K562 (cell line): Measurements from ENCODE around the gene VSIG4. TPM values are rescaled to one million over a fixed set of nuclear protein-coding genes. Genes with fewer than 3 reads are reported as not detected.
A peak's percentile ranks its signal among the peaks of the same experiment; 100 is the strongest.

Experiments used
- CBFA2T3 ChIP-seq: fragments of 450-650 bp; IDR thresholded peaks from 2 replicates; pipeline ENCODE4 v1.6.1; 2017
- CBFB ChIP-seq: sonication (generic); formaldehyde crosslinking; IDR thresholded peaks from 2 replicates; pipeline ENCODE4 v1.4.0; 2020; ENCODE audit warnings: mild to moderate bottlenecking, missing genetic modification reagents
- CHCHD3 ChIP-seq: fragments of 250-450 bp; sonication (Bioruptor Pico); IDR thresholded peaks from 2 replicates; pipeline ENCODE4 v2.1.2; 2022; ENCODE audit warnings: mild to moderate bottlenecking
- EGR1 ChIP-seq: fragments of 450-650 bp; conservative IDR thresholded peaks from 2 replicates; pipeline ENCODE4 v1.6.1; 2017; ENCODE audit warnings: mild to moderate bottlenecking
- FOXK2 ChIP-seq, 2 experiments: fragments of 450-650 bp; IDR thresholded peaks in 1 of 2; conservative IDR thresholded peaks in 1 of 2; 2 replicates each; pipeline ENCODE4 v1.6.1; 2016; ENCODE audit warnings: low read depth in 2 of 2, mild to moderate bottlenecking in 1 of 2
- FOXP1 ChIP-seq: sonication (generic); formaldehyde crosslinking; IDR thresholded peaks from 2 replicates; pipeline ENCODE4 v1.8.0; 2022; ENCODE audit warnings: mild to moderate bottlenecking, missing genetic modification reagents
- LCOR ChIP-seq: sonication (generic); formaldehyde crosslinking; IDR thresholded peaks from 2 replicates; pipeline ENCODE4 v1.8.0; 2022; ENCODE audit warnings: mild to moderate bottlenecking, missing genetic modification reagents
- PCBP2 ChIP-seq: fragments of 200-400 bp; formaldehyde crosslinking; IDR thresholded peaks from 2 replicates; pipeline ENCODE4 v1.6.1; 2018; ENCODE audit warnings: low read length, low read depth, mild to moderate bottlenecking, moderate library complexity; ENCODE audit not compliant: poor library complexity, severe bottlenecking
- PML ChIP-seq: IDR thresholded peaks from 2 replicates; pipeline ENCODE4 v1.6.1; 2012; ENCODE audit warnings: low read length, inconsistent platforms
- PYGO2 ChIP-seq: fragments of 450-650 bp; IDR thresholded peaks from 2 replicates; pipeline ENCODE4 v1.6.1; 2016; ENCODE audit warnings: mild to moderate bottlenecking, missing genetic modification characterization, moderate library complexity, missing compliant biosample characterization
- SAP30 ChIP-seq: fragments of 200-600 bp; sonication (generic); IDR thresholded peaks from 2 replicates; pipeline ENCODE4 v1.6.1; 2012; ENCODE audit warnings: borderline replicate concordance, low read depth, mild to moderate bottlenecking, moderate library complexity, low read length, control low read depth, inconsistent platforms; ENCODE audit not compliant: insufficient read depth, poor library complexity, severe bottlenecking
- STAT5B ChIP-seq: fragments of 250-450 bp; sonication (Bioruptor Pico); IDR thresholded peaks from 2 replicates; pipeline ENCODE4 v1.8.0; 2021; ENCODE audit warnings: mild to moderate bottlenecking, inconsistent platforms
- TAF1 ChIP-seq: IDR thresholded peaks from 2 replicates; pipeline ENCODE4 v1.6.1; 2011; ENCODE audit warnings: mild to moderate bottlenecking, low read length, moderate library complexity; ENCODE audit not compliant: insufficient read depth, control insufficient read depth, severe bottlenecking; ENCODE audit errors: extremely low read depth
- ZBTB1 ChIP-seq: sonication (generic); formaldehyde crosslinking; IDR thresholded peaks from 2 replicates; pipeline ENCODE4 v1.8.1; 2023; ENCODE audit warnings: missing genetic modification reagents, low read depth, mild to moderate bottlenecking, borderline replicate concordance
- ZKSCAN8 ChIP-seq: fragments of 200-800 bp; sonication (Bioruptor generic); IDR thresholded peaks from 2 replicates; pipeline ENCODE4 v1.6.1; 2016; ENCODE audit warnings: missing genetic modification characterization, missing compliant biosample characterization
- ZNF318 ChIP-seq, 2 experiments: fragments of 450-650 bp; IDR thresholded peaks; 2 replicates each; pipeline ENCODE4 v1.6.1; 2016; ENCODE audit warnings: mild to moderate bottlenecking in 2 of 2, borderline replicate concordance in 1 of 2, low read depth in 1 of 2, moderate library complexity in 1 of 2
- ZSCAN32 ChIP-seq: fragments of 450-650 bp; formaldehyde crosslinking; IDR thresholded peaks from 2 replicates; pipeline ENCODE4 v1.4.0; 2020; ENCODE audit warnings: mild to moderate bottlenecking, moderate library complexity
- polyA plus RNA-seq, 8 experiments: library from polyadenylated mRNA; depleted of rRNA in 4 of 8; stranded (reverse) in 5 of 8; unstranded in 3 of 8; fragments of >200 nt; fragmentation: Nextera tagmentation in 2 of 8; fragmentation: Illumina TruSeq in 1 of 8; extraction: Ambion mirVana in 2 of 8; extraction: Trizol in 1 of 8; gene quantifications; 2 replicates each; pipeline versions ENCODE4 v1.2.1 to v1.2.3, GENCODE V29; 2011 to 2014; ENCODE audit warnings: inconsistent platforms in 1 of 8, missing spikeins in 1 of 8
- total RNA-seq, 7 experiments: library from RNA; depleted of rRNA in 6 of 7; stranded (reverse); fragments of >200 nt in 6 of 7; fragmentation: Illumina TruSeq in 2 of 7; extraction: Trizol in 2 of 7; gene quantifications; 2 replicates each; pipeline versions ENCODE4 v1.2.1 to v1.2.3, GENCODE V29; 2011 to 2021; ENCODE audit warnings: low replicate concordance in 1 of 7
- TF ChIP-seq, protein P1 (sequence below): sonication (generic); formaldehyde crosslinking; IDR thresholded peaks from 2 replicates; pipeline ENCODE4 v1.8.1; 2023; ENCODE audit warnings: mild to moderate bottlenecking, missing genetic modification reagents

Gene VSIG4
- total and polyA plus RNA-seq, 9 of the 15 experiments (the other 6 are each of a cell fraction or from before 2014, with no cell fraction given) = 0.22 to 1.6 (median 0.46) TPM; not detected in 1

DNA sequence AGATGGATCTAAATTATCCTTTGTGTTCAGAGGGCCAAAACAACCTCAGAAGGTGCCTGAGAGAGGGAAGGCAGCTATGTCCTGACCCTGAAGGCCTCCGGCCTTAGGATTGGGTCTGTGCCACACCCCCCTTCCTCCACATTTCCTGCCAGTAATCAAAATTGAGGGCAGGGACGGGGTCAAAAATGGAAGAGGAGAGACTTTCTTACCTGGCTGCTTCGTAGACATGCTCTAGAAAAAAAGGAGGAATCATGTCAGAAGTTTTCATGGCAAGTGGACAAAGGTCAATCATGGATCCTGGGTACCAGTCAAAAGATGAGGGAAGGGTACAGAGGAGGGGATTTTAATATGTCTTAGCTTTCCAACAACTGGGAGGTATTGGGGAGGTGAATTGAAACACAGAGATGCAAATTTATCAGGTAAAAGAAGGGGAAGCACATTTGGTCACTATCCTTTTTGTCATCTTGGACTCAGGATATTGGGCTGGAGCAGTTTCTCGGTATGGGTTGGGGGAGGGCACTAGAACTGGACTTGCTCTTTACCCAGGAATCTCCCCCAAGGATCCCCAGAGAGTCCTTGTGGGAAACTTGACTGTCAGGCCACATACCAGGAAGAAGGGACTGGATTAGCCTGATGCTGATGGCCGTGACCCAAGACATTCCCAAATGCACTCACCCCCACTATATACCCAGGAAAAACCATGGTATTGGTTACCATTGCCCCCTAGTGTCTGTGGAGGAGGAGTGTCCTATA is 17.1 kb downstream of the VSIG4 start (continued):
- no peak for TF ChIP-seq ZBTB1
- TF ChIP-seq EGR1 = no peak
- no peak for TF ChIP-seq FOXK2 (conservative IDR thresholded peaks at IDR 0.05 in 1 of 2, IDR thresholded peaks at IDR 0.05 in 1 of 2; ENCODE audit: low read depth in 2 of 2)
- TF ChIP-seq, protein P1, sequence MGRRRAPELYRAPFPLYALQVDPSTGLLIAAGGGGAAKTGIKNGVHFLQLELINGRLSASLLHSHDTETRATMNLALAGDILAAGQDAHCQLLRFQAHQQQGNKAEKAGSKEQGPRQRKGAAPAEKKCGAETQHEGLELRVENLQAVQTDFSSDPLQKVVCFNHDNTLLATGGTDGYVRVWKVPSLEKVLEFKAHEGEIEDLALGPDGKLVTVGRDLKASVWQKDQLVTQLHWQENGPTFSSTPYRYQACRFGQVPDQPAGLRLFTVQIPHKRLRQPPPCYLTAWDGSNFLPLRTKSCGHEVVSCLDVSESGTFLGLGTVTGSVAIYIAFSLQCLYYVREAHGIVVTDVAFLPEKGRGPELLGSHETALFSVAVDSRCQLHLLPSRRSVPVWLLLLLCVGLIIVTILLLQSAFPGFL (CRISPR knock-in tag) = no peak
- no peak for TF ChIP-seq ZKSCAN8
- no peak for TF ChIP-seq CHCHD3 (CRISPR knock-in tag)
- no peak; the same call in 1 of the 2 replicates for TF ChIP-seq PML
- TF ChIP-seq FOXP1 (CRISPR knock-in tag) = no peak
- TF ChIP-seq PYGO2 (tag) = no peak
- no peak for TF ChIP-seq STAT5B (CRISPR knock-in tag)
- TF ChIP-seq ZNF318 (IDR thresholded peaks at IDR 0.05; ENCODE audit: borderline replicate concordance in 1 of 2, low read depth in 1 of 2) = no peak
- TF ChIP-seq SAP30 = no peak
- no peak for TF ChIP-seq CBFA2T3
- peak; percentile 71; the same call in 1 of the 2 replicates for TF ChIP-seq LCOR (CRISPR knock-in tag)
- peak; percentile 11 for TF ChIP-seq ZSCAN32 (CRISPR knock-in tag)
- TF ChIP-seq TAF1 = no peak
- TF ChIP-seq CBFB = no peak
- TF ChIP-seq PCBP2 = no peak
